Panc1 (cell line): Measurements from ENCODE around the gene ANO4.

Source experiments
- POLR2AphosphoS5 ChIP-seq: IDR thresholded peaks from 2 replicates; pipeline ENCODE4 v1.6.1; 2012; ENCODE audit warnings: mild to moderate bottlenecking, low read depth, low read length, moderate library complexity
- SIN3A ChIP-seq: IDR thresholded peaks from 2 replicates; pipeline ENCODE4 v1.6.1; 2012; ENCODE audit warnings: low read depth, mild to moderate bottlenecking, low read length, moderate library complexity, borderline replicate concordance; ENCODE audit not compliant: insufficient read depth
- TF ChIP-seq, protein P1 (sequence below), 2 experiments: IDR thresholded peaks; 2 replicates each; pipeline ENCODE4 v1.6.1; 2011 to 2012; ENCODE audit warnings: low read depth in 2 of 2, control low read depth in 1 of 2, low read length in 1 of 2, mild to moderate bottlenecking in 1 of 2, moderate library complexity in 1 of 2; ENCODE audit not compliant: insufficient read depth in 1 of 2
- TF ChIP-seq, protein P2 (sequence below): fragments of 450-650 bp; IDR thresholded peaks from 2 replicates; pipeline ENCODE4 v1.5.1; 2017; ENCODE audit warnings: mild to moderate bottlenecking

DNA sequence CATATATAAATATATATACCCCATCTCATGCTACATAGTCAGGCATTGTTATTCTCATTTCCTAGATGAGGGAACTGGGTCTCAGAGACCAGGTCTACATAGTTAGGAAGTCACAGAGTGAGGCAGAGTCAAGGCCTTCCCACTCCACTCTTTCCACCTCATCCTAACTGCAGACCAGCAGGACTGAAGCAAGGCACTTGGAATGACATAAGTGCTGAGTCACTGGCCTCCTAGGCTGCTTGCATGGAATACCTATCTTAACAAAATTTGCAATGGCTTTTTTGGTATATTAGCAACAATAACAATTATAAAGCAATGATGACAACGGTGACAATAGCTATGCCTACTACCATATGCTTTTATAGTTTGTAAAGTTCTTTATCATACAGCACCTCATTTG lies 5.4 kb upstream of the ANO4 start:
- TF ChIP-seq, protein P1, sequence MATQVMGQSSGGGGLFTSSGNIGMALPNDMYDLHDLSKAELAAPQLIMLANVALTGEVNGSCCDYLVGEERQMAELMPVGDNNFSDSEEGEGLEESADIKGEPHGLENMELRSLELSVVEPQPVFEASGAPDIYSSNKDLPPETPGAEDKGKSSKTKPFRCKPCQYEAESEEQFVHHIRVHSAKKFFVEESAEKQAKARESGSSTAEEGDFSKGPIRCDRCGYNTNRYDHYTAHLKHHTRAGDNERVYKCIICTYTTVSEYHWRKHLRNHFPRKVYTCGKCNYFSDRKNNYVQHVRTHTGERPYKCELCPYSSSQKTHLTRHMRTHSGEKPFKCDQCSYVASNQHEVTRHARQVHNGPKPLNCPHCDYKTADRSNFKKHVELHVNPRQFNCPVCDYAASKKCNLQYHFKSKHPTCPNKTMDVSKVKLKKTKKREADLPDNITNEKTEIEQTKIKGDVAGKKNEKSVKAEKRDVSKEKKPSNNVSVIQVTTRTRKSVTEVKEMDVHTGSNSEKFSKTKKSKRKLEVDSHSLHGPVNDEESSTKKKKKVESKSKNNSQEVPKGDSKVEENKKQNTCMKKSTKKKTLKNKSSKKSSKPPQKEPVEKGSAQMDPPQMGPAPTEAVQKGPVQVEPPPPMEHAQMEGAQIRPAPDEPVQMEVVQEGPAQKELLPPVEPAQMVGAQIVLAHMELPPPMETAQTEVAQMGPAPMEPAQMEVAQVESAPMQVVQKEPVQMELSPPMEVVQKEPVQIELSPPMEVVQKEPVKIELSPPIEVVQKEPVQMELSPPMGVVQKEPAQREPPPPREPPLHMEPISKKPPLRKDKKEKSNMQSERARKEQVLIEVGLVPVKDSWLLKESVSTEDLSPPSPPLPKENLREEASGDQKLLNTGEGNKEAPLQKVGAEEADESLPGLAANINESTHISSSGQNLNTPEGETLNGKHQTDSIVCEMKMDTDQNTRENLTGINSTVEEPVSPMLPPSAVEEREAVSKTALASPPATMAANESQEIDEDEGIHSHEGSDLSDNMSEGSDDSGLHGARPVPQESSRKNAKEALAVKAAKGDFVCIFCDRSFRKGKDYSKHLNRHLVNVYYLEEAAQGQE (IDR thresholded peaks at IDR 0.05; ENCODE audit: insufficient read depth in 1 of 2, low read depth in 2 of 2, low read length in 1 of 2), result no peak
- TF ChIP-seq POLR2AphosphoS5 (no peak), SIN3A (no peak)
- TF ChIP-seq, protein P2, sequence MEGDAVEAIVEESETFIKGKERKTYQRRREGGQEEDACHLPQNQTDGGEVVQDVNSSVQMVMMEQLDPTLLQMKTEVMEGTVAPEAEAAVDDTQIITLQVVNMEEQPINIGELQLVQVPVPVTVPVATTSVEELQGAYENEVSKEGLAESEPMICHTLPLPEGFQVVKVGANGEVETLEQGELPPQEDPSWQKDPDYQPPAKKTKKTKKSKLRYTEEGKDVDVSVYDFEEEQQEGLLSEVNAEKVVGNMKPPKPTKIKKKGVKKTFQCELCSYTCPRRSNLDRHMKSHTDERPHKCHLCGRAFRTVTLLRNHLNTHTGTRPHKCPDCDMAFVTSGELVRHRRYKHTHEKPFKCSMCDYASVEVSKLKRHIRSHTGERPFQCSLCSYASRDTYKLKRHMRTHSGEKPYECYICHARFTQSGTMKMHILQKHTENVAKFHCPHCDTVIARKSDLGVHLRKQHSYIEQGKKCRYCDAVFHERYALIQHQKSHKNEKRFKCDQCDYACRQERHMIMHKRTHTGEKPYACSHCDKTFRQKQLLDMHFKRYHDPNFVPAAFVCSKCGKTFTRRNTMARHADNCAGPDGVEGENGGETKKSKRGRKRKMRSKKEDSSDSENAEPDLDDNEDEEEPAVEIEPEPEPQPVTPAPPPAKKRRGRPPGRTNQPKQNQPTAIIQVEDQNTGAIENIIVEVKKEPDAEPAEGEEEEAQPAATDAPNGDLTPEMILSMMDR, result no peak
